A673 (cell line): ENCODE measurements around the gene ADAMTS12.

Experiments
- EZH2 ChIP-seq: fragments of 200-600 bp; sonication (generic); IDR thresholded peaks from 2 replicates; pipeline ENCODE4 v1.6.1; 2017; ENCODE audit warnings: borderline replicate concordance, low read depth, mild to moderate bottlenecking, mixed read lengths, antibody characterized with exemption, low read length; ENCODE audit not compliant: poor library complexity, severe bottlenecking
- TF ChIP-seq, protein P1 (sequence below): fragments of 300-800, 200-600 bp; sonication (generic); conservative IDR thresholded peaks from 2 replicates; pipeline ENCODE4 v1.5.1; 2017; ENCODE audit warnings: low read depth, mild to moderate bottlenecking, antibody characterized with exemption, low read length, moderate library complexity, mixed read lengths

DNA sequence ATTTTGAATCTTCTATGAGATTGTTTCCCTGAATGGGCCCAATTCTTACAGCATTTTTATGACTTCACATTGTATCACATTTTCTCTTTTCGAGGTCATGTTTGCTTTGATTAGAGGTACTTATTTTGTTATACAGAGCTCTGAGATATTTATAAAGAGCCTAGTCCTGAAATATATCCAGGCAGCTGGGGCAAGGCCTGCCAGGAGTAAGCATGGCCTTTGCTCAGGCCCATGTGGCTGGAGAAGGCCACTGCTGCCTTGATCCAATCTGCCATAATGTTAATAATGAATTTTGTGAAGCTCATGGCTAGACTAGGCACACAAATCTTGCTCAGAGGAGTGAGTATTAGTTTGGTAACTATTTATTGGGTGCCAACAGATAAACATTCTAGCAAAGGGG is 355.0 kb downstream of the ADAMTS12 start:
- TF ChIP-seq EZH2, result no peak
- TF ChIP-seq, protein P1, sequence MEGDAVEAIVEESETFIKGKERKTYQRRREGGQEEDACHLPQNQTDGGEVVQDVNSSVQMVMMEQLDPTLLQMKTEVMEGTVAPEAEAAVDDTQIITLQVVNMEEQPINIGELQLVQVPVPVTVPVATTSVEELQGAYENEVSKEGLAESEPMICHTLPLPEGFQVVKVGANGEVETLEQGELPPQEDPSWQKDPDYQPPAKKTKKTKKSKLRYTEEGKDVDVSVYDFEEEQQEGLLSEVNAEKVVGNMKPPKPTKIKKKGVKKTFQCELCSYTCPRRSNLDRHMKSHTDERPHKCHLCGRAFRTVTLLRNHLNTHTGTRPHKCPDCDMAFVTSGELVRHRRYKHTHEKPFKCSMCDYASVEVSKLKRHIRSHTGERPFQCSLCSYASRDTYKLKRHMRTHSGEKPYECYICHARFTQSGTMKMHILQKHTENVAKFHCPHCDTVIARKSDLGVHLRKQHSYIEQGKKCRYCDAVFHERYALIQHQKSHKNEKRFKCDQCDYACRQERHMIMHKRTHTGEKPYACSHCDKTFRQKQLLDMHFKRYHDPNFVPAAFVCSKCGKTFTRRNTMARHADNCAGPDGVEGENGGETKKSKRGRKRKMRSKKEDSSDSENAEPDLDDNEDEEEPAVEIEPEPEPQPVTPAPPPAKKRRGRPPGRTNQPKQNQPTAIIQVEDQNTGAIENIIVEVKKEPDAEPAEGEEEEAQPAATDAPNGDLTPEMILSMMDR, result no peak
